Progenitor cell of endocrine pancreas (in vitro differentiated cells): Measurements from ENCODE around the gene KIRREL1. TPM values are rescaled to one million over a fixed set of nuclear protein-coding genes. Genes with fewer than 3 reads are reported as not detected.
A peak's percentile ranks its signal among the peaks of the same experiment; 100 is the strongest.

ENCODE experiments used
- DNase-seq: peaks from one replicate; pipeline ENCODE4 v3.0.0; 2021; ENCODE audit warnings: low spot score; ENCODE audit not compliant: unreplicated experiment
- H3K27ac Mint-ChIP-seq: 2 replicates; pipeline ENCODE4 v1.8.0; 2021; ENCODE audit warnings: mild to moderate bottlenecking, moderate library complexity, mixed read lengths
- H3K27me3 Mint-ChIP-seq: 2 replicates; pipeline ENCODE4 v1.8.0; 2021; ENCODE audit warnings: mixed read lengths
- H3K36me3 Mint-ChIP-seq: 2 replicates; pipeline ENCODE4 v1.8.0; 2022; ENCODE audit warnings: mixed read lengths; ENCODE audit not compliant: insufficient read depth
- H3K4me1 Mint-ChIP-seq: 2 replicates; pipeline ENCODE4 v1.8.0; 2021; ENCODE audit warnings: low read depth, mixed read lengths
- H3K4me3 Mint-ChIP-seq: 2 replicates; pipeline ENCODE4 v1.8.0; 2021; ENCODE audit warnings: low read depth, mild to moderate bottlenecking, moderate library complexity, mixed read lengths
- H3K9me3 Mint-ChIP-seq: 2 replicates; pipeline ENCODE4 v1.8.0; 2021; ENCODE audit warnings: low read depth, mixed read lengths
- CTCF ChIP-seq: fragments of 200-600 bp; sonication (generic); IDR thresholded peaks from one replicate; pipeline ENCODE4 v1.5.0; 2021; ENCODE audit warnings: antibody characterized with exemption, mild to moderate bottlenecking; ENCODE audit not compliant: unreplicated experiment
- total RNA-seq: library from RNA; stranded (reverse); gene quantifications from 2 replicates; pipeline ENCODE4 v1.2.1, GENCODE V29; 2021

KIRREL1 gene
- total RNA-seq, 1 donor from 2014 or later: 43.8 TPM

- Mint-ChIP-seq H3K4me1 (peaks cover 36% of the 10 kb centered on the region), H3K36me3 (no peaks in the 10 kb centered on the region), H3K4me3 (peak overlapping the region; percentile 6), H3K27me3 (no peaks in the 10 kb centered on the region), H3K9me3 (peaks cover 4% of the 10 kb centered on the region), H3K27ac (peak overlapping the region; percentile 63)
- no peak for DNase-seq
- TF ChIP-seq CTCF: no peak
Observed at GRCh38 chr1:157952601-157953000, 40.8 kb upstream of the KIRREL1 start.

GRCh38 chr1:157955221-157955620 is 38.2 kb upstream of the KIRREL1 start:
- DNase-seq: no peak
- Mint-ChIP-seq H3K9me3 (peaks cover 4% of the 10 kb centered on the region), H3K4me1 (peaks cover 45% of the 10 kb centered on the region), H3K27ac (no peak overlapping the region), H3K27me3 (no peaks in the 10 kb centered on the region), H3K4me3 (no peak overlapping the region), H3K36me3 (no peaks in the 10 kb centered on the region)
- TF ChIP-seq CTCF: no peak

GRCh38 chr1:157955857-157956256 is 37.6 kb upstream of the KIRREL1 start:
- no peak for DNase-seq
- peaks cover 4% of the 10 kb centered on the region for H3K9me3 Mint-ChIP-seq
- peaks cover 5% of the 10 kb centered on the region for H3K27me3 Mint-ChIP-seq
- H3K4me3 Mint-ChIP-seq: no peak overlapping the region
- peaks cover 45% of the 10 kb centered on the region for H3K4me1 Mint-ChIP-seq
- H3K36me3 Mint-ChIP-seq: no peaks in the 10 kb centered on the region
- no peak overlapping the region for H3K27ac Mint-ChIP-seq
- no peak for TF ChIP-seq CTCF

DNA sequence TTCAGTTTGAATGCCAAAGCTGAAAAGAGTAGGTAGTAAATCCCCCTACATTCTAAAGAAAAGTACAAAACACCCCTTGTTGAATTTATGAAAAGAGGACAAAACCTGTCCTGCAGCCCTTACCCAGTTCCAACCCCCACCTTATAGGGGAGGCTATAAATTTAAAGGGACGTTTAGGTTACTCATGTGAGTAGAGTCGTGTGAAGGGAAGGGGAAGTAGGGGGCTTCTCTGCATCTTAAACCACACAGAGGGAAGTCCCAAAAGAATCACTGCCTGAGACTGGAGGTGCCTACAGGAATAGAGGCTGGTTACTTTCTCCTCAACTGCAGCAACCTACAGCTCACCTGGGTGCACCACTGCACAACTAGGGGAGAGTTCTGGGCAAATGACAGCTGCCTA is 36.7 kb upstream of the KIRREL1 start:
- H3K4me1 Mint-ChIP-seq: peaks cover 38% of the 10 kb centered on the region
- H3K27ac Mint-ChIP-seq: no peak overlapping the region
- DNase-seq: no peak
- H3K9me3 Mint-ChIP-seq: peaks cover 4% of the 10 kb centered on the region
- H3K27me3 Mint-ChIP-seq: peaks cover 6% of the 10 kb centered on the region
- H3K36me3 Mint-ChIP-seq: no peaks in the 10 kb centered on the region
- TF ChIP-seq CTCF: no peak
- no peak overlapping the region for H3K4me3 Mint-ChIP-seq

DNA sequence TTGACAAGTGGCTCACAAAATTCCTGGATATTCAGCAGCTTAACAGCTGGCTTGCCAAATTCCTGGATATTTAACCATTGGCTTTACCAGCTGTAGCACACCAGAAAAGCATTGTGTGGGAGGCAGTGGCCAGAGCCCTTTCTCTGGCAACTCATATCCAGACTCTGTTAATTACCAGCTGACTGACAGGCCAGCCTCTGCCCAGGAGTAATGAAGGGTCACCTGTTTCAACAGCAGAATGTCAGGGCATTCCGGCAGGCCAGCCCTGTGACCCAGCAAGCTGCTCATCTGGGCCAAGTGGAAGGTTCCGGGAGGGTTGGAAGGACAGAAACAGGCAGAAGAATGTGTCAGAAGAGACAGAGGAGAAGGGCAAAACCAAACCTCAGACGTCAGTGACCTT is 35.2 kb upstream of the KIRREL1 start:
- Mint-ChIP-seq H3K9me3 (peaks cover 4% of the 10 kb centered on the region), H3K27me3 (peaks cover 6% of the 10 kb centered on the region), H3K4me3 (no peak overlapping the region), H3K36me3 (no peaks in the 10 kb centered on the region), H3K4me1 (peaks cover 27% of the 10 kb centered on the region), H3K27ac (no peak overlapping the region)
- TF ChIP-seq CTCF: no peak
- DNase-seq: no peak
